Mesenchymal stem cell (in vitro differentiated cells and primary cell): Measurements from ENCODE around the gene PAPPA2.

ENCODE experiments used
- DNase-seq: peaks from one replicate; pipeline ENCODE4 v3.0.0-alpha.2; 2013
- H2AFZ ChIP-seq: one replicate; pipeline ENCODE4 v1.6.1; 2013; ENCODE audit warnings: low read depth, mild to moderate bottlenecking, control low read depth, inconsistent platforms, low read length, moderate library complexity
- H2AK5ac ChIP-seq: 2 replicates; pipeline ENCODE4 v1.6.1; 2013; ENCODE audit warnings: low read length, moderate library complexity, mild to moderate bottlenecking, inconsistent platforms; ENCODE audit not compliant: severe bottlenecking
- H2BK120ac ChIP-seq: one replicate; pipeline ENCODE4 v1.6.1; 2013; ENCODE audit warnings: low read depth, mild to moderate bottlenecking, inconsistent platforms, low read length, moderate library complexity
- H2BK12ac ChIP-seq, 2 experiments: one replicate each; pipeline ENCODE4 v1.6.1; 2013; ENCODE audit warnings: inconsistent platforms in 2 of 2, low read length in 2 of 2, mild to moderate bottlenecking in 2 of 2, moderate library complexity in 2 of 2, control low read depth in 1 of 2
- H2BK15ac ChIP-seq: one replicate; pipeline ENCODE4 v1.6.1; 2013; ENCODE audit warnings: mild to moderate bottlenecking, low read depth, inconsistent platforms; ENCODE audit not compliant: poor library complexity, severe bottlenecking
- H2BK5ac ChIP-seq: 2 replicates; pipeline ENCODE4 v1.6.1; 2013; ENCODE audit warnings: low read depth, mild to moderate bottlenecking, low read length, control low read depth, inconsistent platforms; ENCODE audit not compliant: poor library complexity, severe bottlenecking
- H3K14ac ChIP-seq, 2 experiments: one replicate each; pipeline ENCODE4 v1.6.1; 2013; ENCODE audit warnings: inconsistent platforms in 2 of 2, low read length in 2 of 2, control low read depth in 1 of 2, mild to moderate bottlenecking in 1 of 2, moderate library complexity in 1 of 2
- H3K18ac ChIP-seq, 2 experiments: one replicate each; pipeline ENCODE4 v1.6.1; 2013; ENCODE audit warnings: inconsistent platforms in 2 of 2, low read length in 2 of 2, control low read depth in 1 of 2, low read depth in 1 of 2, mild to moderate bottlenecking in 1 of 2
- H3K23ac ChIP-seq, 2 experiments: one replicate each; pipeline ENCODE4 v1.6.1; 2013; ENCODE audit warnings: inconsistent platforms in 2 of 2, low read length in 2 of 2, mild to moderate bottlenecking in 2 of 2, moderate library complexity in 2 of 2, control low read depth in 1 of 2
- H3K27ac ChIP-seq: 2 replicates; pipeline ENCODE4 v1.5.1; 2013; ENCODE audit warnings: mild to moderate bottlenecking, moderate library complexity, low read length, control low read depth, inconsistent platforms; ENCODE audit not compliant: poor library complexity, severe bottlenecking
- H3K27me3 ChIP-seq, 2 experiments: 2 replicates each; pipeline versions ENCODE4 v1.6.1 to v1.7.0; 2013; ENCODE audit warnings: low read length in 2 of 2, mild to moderate bottlenecking in 2 of 2, moderate library complexity in 2 of 2, control low read depth in 1 of 2, inconsistent platforms in 1 of 2; ENCODE audit not compliant: control insufficient read depth in 1 of 2, insufficient read depth in 1 of 2
- H3K36me3 ChIP-seq, 2 experiments: 2 replicates each; pipeline versions ENCODE4 v1.6.1 to v1.7.0; 2013; ENCODE audit warnings: low read length in 2 of 2, control low read depth in 1 of 2, inconsistent platforms in 1 of 2, low read depth in 1 of 2, mild to moderate bottlenecking in 1 of 2; ENCODE audit not compliant: insufficient read depth in 2 of 2, control insufficient read depth in 1 of 2
- H3K4ac ChIP-seq, 2 experiments: one replicate each; pipeline ENCODE4 v1.6.1; 2013; ENCODE audit warnings: inconsistent platforms in 2 of 2, low read length in 2 of 2, mild to moderate bottlenecking in 2 of 2, moderate library complexity in 2 of 2, control low read depth in 1 of 2, low read depth in 1 of 2
- H3K4me1 ChIP-seq: 2 replicates; pipeline ENCODE4 v1.6.1; 2013; ENCODE audit warnings: low read depth, low read length, control low read depth; ENCODE audit not compliant: control insufficient read depth, insufficient read depth
- H3K4me2 ChIP-seq: 2 replicates; pipeline ENCODE4 v1.6.1; 2013; ENCODE audit warnings: low read length, mild to moderate bottlenecking, inconsistent platforms; ENCODE audit not compliant: poor library complexity, severe bottlenecking
- H3K4me3 ChIP-seq, 2 experiments: 2 replicates each; pipeline versions ENCODE4 v1.5.1 to v1.7.0; 2013; ENCODE audit warnings: low read length in 2 of 2, mild to moderate bottlenecking in 2 of 2, control low read depth in 1 of 2, low read depth in 1 of 2; ENCODE audit not compliant: insufficient read depth in 1 of 2
- H3K79me1 ChIP-seq: replicated peaks from 2 replicates; pipeline ENCODE4 v1.6.1; 2013; ENCODE audit warnings: mild to moderate bottlenecking, control low read depth, low read length, inconsistent platforms; ENCODE audit not compliant: poor library complexity, severe bottlenecking
- H3K9ac ChIP-seq: 2 replicates; pipeline ENCODE4 v1.7.0; 2013; ENCODE audit warnings: mild to moderate bottlenecking, low read length, moderate library complexity
- H3K9me3 ChIP-seq: 2 replicates; pipeline ENCODE4 v1.7.0; 2013; ENCODE audit warnings: mild to moderate bottlenecking, low read length; ENCODE audit not compliant: control insufficient read depth
- H4K8ac ChIP-seq: one replicate; pipeline ENCODE4 v1.6.1; 2013; ENCODE audit warnings: inconsistent platforms, mild to moderate bottlenecking, low read length, moderate library complexity
- H4K91ac ChIP-seq: one replicate; pipeline ENCODE4 v1.6.1; 2013; ENCODE audit warnings: mild to moderate bottlenecking, low read length, inconsistent platforms
- WGBS: methylation state at CpG from one replicate; pipeline ENCODE4 v1.1.7; 2013; ENCODE audit warnings: mixed read lengths; 5-methylcytosine and 5-hydroxymethylcytosine counted together

Gene PAPPA2

DNA sequence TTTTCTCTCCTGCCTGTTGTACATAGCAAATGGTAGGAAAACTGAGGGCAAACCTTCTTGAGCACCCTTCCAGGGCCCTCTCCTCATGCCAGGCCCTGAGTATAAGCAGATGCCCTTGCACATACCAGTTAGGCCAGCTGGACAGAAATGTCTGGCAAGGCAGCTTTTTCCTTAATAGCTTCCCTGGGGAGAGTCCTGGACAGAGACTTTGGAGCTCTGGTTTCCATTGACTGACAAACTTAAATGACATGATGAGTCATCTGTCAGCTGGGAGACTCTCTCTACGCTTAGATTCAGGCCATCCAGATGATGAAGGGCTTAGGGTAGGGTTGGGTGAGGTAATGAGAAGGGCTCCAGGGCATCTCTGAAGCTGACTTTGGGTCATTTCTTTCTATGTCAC, 384.1 kb downstream of the PAPPA2 start:
- no peaks in the 10 kb centered on the region for H3K9me3 ChIP-seq
- no peak overlapping the region for H2BK12ac ChIP-seq
- H3K4me1 ChIP-seq: no peaks in the 10 kb centered on the region
- H3K27ac ChIP-seq: no peak overlapping the region
- H2BK15ac ChIP-seq: no peak overlapping the region
- H2BK5ac ChIP-seq: no peak overlapping the region
- H3K23ac ChIP-seq: no peak overlapping the region
- no peak for DNase-seq
- H3K36me3 ChIP-seq: no peaks in the 10 kb centered on the region
- no peak overlapping the region for H4K8ac ChIP-seq
- H3K18ac ChIP-seq: no peak overlapping the region
- no peak overlapping the region for H3K4ac ChIP-seq
- no peak overlapping the region for H3K9ac ChIP-seq
- no peak overlapping the region for H4K91ac ChIP-seq
- no peak overlapping the region for H3K4me3 ChIP-seq
- peaks cover 0 to 8% of the 10 kb centered on the region in 2 experiments for H3K27me3 ChIP-seq
- H3K79me1 ChIP-seq: no peaks in the 10 kb centered on the region
- H2BK120ac ChIP-seq: no peak overlapping the region
- H3K4me2 ChIP-seq: no peak overlapping the region
- 0% methylated on average over 1 of the region's 1 CpG for WGBS
- no peak overlapping the region for H2AK5ac ChIP-seq
- no peak overlapping the region for H2AFZ ChIP-seq
- H3K14ac ChIP-seq: no peak overlapping the region

DNA sequence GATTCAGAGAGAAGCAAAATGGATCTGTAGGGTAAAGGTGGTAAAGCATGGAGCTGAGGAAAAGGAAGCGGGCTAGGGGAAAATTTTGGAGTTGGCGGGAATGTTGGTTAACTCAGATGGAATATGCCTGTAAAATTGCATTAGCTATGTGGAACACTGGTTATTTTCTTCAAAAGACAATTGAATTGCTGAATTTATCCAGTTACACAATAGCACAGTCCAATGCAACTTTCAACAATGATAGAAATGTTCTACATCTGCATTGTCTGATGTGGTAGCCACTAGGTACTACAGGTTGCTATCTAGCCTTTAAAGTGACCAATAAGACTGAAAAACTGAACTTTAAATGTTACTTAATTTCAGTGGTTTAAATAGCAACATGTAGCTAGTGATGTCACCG, 386.3 kb downstream of the PAPPA2 start:
- Histone ChIP-seq H3K4me2 (no peak overlapping the region), H2AK5ac (no peak overlapping the region), H2BK12ac (no peak overlapping the region), H3K27ac (no peak overlapping the region), H3K14ac (no peak overlapping the region), H3K4ac (no peak overlapping the region), H4K91ac (no peak overlapping the region), H2AFZ (no peak overlapping the region), H3K23ac (no peak overlapping the region), H3K4me1 (no peaks in the 10 kb centered on the region), H3K18ac (no peak overlapping the region), H3K36me3 (no peaks in the 10 kb centered on the region), H2BK5ac (no peak overlapping the region), H2BK120ac (no peak overlapping the region), H3K4me3 (no peak overlapping the region), H3K9ac (no peak overlapping the region), H3K27me3 (peaks cover 0 to 5% of the 10 kb centered on the region in 2 experiments), H3K79me1 (no peaks in the 10 kb centered on the region), H3K9me3 (no peaks in the 10 kb centered on the region), H4K8ac (no peak overlapping the region), H2BK15ac (no peak overlapping the region)
- 100% methylated on average over 2 of the region's 3 CpGs for WGBS
- no peak for DNase-seq

DNA sequence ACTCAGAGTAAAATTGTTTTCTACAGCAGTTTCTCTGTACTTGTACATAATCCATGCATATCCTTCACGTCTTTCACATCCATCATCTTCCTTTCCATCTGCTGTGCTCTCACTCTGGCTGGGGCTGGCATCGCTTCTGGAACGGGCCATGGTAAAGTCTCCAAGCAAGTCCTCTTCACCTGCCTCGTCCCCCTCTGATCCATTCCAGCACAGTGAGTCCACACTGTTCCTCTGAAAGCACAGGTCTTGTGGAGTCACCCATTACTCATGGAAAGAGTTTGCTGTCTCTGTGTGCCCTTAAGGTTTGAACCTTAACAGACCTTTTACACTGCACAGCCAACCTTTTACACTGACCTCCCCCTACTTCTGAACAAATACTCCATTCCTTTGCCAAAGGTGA, 387.9 kb downstream of the PAPPA2 start:
- no peak overlapping the region for H3K18ac ChIP-seq
- H2BK120ac ChIP-seq: no peak overlapping the region
- H3K36me3 ChIP-seq: no peaks in the 10 kb centered on the region
- H3K4me3 ChIP-seq: no peak overlapping the region
- no peak for DNase-seq
- H2BK5ac ChIP-seq: no peak overlapping the region
- H3K23ac ChIP-seq: no peak overlapping the region
- H3K4ac ChIP-seq: no peak overlapping the region
- no peak overlapping the region for H3K27ac ChIP-seq
- H3K27me3 ChIP-seq: no peaks in the 10 kb centered on the region
- no peaks in the 10 kb centered on the region for H3K4me1 ChIP-seq
- no peak overlapping the region for H2AFZ ChIP-seq
- H4K8ac ChIP-seq: no peak overlapping the region
- H2BK15ac ChIP-seq: no peak overlapping the region
- H4K91ac ChIP-seq: no peak overlapping the region
- H2BK12ac ChIP-seq: no peak overlapping the region
- 64% methylated on average over 4 of the region's 4 CpGs for WGBS
- no peak overlapping the region for H3K14ac ChIP-seq
- no peak overlapping the region for H3K9ac ChIP-seq
- H3K79me1 ChIP-seq: no peaks in the 10 kb centered on the region
- no peak overlapping the region for H2AK5ac ChIP-seq
- no peaks in the 10 kb centered on the region for H3K9me3 ChIP-seq
- H3K4me2 ChIP-seq: no peak overlapping the region

DNA sequence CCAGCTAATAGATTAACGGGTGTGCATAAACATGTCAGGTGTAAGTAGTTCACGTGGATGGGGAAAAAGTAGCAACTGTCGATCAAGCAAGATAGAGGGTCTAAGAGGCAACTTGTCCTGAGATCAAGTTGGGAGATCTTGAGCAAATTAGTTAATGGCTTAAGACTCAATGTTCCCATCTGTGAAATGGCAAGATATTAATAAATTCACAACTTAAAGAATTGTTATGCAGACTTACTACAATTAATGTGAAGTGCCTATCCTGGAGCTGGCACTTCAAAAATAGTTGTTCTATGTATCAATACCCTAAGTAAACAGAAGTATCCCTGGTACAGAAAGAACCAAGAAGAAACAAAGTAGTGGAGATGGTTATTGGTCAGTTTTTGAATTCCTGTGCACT, 389.1 kb downstream of the PAPPA2 start:
- H3K23ac ChIP-seq: no peak overlapping the region
- no peak overlapping the region for H3K18ac ChIP-seq

More for the DNA sequence above, 389.1 kb downstream of the PAPPA2 start:
- no peak overlapping the region for H4K8ac ChIP-seq
- no peaks in the 10 kb centered on the region for H3K9me3 ChIP-seq
- H3K4me3 ChIP-seq: no peak overlapping the region
- 88% methylated on average over 3 of the region's 3 CpGs for WGBS
- no peak overlapping the region for H2AK5ac ChIP-seq
- H3K4me1 ChIP-seq: no peaks in the 10 kb centered on the region
- no peak overlapping the region for H2BK12ac ChIP-seq
- H2AFZ ChIP-seq: no peak overlapping the region
- H3K79me1 ChIP-seq: no peaks in the 10 kb centered on the region
- no peak overlapping the region for H3K14ac ChIP-seq
- no peaks in the 10 kb centered on the region for H3K36me3 ChIP-seq
- no peak overlapping the region for H2BK15ac ChIP-seq
- H3K4me2 ChIP-seq: no peak overlapping the region
- H3K27ac ChIP-seq: no peak overlapping the region
- DNase-seq: no peak
- H3K9ac ChIP-seq: no peak overlapping the region
- no peak overlapping the region for H2BK120ac ChIP-seq
- H4K91ac ChIP-seq: no peak overlapping the region
- H2BK5ac ChIP-seq: no peak overlapping the region
- H3K27me3 ChIP-seq: no peaks in the 10 kb centered on the region
- H3K4ac ChIP-seq: no peak overlapping the region
